AG09309 (cell line): Measurements from ENCODE around the gene ZFYVE28.

Source experiments
- DNase-seq: peaks from one replicate; pipeline ENCODE4 v3.0.0-alpha.2; 2010; ENCODE audit warnings: low read depth
- H3K4me3 ChIP-seq: 2 replicates; pipeline ENCODE4 v1.5.1; 2011; ENCODE audit warnings: mild to moderate bottlenecking, low read depth, low read length, moderate library complexity; ENCODE audit not compliant: control insufficient read depth
- TF ChIP-seq, protein P1 (sequence below): IDR thresholded peaks from 2 replicates; pipeline ENCODE4 v1.5.1; 2011; ENCODE audit warnings: mild to moderate bottlenecking, low read depth, low read length, inconsistent platforms; ENCODE audit not compliant: insufficient read depth, control insufficient read depth; ENCODE audit errors: missing control alignments

Gene ZFYVE28

DNA sequence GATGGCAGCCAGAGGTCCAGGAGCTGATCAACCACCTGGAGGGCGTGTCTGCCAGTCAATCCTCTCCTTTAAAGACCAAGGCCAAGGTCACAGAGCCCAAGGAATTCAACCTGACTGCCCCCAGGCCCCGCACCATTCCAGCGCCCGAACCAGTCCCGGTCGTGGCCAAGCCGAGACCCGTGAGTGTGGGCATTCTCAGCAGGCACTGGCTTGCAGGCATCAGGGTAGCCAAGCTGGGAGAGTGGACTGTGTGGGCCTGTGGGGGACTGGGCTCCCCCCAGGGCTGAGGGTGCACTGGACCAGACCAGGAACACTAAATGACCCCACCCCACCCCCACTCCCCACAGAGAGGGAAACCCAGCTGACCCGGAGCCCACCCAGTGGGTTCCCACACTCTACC is 26.7 kb upstream of the ZFYVE28 start:
- DNase-seq = no peak
- no peak overlapping the region for H3K4me3 ChIP-seq
- TF ChIP-seq, protein P1, sequence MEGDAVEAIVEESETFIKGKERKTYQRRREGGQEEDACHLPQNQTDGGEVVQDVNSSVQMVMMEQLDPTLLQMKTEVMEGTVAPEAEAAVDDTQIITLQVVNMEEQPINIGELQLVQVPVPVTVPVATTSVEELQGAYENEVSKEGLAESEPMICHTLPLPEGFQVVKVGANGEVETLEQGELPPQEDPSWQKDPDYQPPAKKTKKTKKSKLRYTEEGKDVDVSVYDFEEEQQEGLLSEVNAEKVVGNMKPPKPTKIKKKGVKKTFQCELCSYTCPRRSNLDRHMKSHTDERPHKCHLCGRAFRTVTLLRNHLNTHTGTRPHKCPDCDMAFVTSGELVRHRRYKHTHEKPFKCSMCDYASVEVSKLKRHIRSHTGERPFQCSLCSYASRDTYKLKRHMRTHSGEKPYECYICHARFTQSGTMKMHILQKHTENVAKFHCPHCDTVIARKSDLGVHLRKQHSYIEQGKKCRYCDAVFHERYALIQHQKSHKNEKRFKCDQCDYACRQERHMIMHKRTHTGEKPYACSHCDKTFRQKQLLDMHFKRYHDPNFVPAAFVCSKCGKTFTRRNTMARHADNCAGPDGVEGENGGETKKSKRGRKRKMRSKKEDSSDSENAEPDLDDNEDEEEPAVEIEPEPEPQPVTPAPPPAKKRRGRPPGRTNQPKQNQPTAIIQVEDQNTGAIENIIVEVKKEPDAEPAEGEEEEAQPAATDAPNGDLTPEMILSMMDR = no peak

DNA sequence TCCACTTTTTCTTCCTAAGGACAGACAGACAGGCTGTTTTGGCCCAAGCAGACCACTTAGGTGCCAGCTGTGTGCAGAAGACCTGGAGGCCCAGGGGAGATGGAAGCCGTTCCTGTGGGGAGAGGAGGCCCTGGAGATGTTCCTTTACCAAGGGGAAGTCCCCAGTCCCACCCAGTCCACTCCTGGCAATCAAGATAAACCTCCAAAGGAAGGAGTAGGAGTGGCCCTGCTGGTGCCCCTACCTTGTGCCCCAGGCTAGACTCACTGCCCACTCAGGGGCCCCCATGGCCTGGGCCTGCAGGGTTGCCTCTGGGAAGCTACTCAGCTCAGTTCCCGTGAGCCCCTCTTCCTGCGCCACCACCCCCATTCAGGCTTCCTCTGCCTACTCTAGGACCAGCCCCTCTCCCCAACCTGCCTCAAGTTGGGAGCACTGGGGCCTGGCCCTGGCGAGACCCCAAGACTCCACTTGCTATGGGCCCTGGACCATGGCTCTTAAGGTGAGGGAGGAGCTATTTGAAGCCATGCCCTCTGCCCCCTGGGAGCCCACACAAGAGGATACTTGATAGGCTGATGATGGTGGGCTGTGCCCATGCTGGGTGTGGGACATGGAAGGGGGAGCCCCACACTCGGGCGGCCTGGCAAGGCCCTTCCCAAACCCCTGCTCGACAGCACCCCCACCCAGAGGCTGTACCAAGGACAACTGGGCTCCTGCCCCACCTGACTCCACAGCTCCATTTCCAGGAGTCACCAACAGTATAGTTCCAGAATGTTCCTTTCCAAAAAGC is 25.7 kb upstream of the ZFYVE28 start:
- no peak overlapping the region for H3K4me3 ChIP-seq
- DNase-seq = no peak
- TF ChIP-seq, protein P1 = no peak

DNA sequence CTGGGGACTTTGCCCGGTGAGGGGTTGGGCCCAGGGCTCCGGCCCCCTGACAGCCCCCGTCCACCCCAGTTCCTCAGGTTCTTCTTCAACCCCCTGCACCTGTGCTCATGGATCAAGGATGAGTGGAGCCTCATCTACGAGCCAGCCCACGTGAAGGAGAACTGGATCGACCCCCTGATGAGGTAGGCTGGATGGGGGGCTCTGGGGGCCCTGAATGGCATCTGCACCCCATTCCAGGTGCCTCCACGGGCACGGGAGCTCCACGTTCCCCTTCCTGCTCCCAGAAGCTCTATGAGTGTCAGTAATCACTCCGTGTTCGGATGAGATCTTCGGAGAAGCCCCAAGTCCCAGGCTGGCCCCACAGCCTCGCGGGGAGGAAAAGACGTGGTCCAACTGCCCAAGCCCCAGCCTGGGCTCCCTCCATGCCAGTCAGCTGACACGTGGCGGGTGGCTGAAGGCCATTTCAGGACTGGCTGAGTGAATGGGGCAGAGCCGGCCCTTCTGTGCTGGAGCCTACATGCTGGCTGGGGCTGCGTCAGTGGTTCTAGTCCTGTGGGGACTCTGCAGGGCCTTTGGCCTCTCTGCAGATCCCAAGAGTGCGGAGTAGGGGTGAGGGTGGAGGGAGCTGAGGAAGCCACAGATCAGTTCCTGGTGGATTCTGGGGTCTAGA is 24.8 kb upstream of the ZFYVE28 start:
- TF ChIP-seq, protein P1 = no peak
- H3K4me3 ChIP-seq = no peak overlapping the region
- no peak for DNase-seq

DNA sequence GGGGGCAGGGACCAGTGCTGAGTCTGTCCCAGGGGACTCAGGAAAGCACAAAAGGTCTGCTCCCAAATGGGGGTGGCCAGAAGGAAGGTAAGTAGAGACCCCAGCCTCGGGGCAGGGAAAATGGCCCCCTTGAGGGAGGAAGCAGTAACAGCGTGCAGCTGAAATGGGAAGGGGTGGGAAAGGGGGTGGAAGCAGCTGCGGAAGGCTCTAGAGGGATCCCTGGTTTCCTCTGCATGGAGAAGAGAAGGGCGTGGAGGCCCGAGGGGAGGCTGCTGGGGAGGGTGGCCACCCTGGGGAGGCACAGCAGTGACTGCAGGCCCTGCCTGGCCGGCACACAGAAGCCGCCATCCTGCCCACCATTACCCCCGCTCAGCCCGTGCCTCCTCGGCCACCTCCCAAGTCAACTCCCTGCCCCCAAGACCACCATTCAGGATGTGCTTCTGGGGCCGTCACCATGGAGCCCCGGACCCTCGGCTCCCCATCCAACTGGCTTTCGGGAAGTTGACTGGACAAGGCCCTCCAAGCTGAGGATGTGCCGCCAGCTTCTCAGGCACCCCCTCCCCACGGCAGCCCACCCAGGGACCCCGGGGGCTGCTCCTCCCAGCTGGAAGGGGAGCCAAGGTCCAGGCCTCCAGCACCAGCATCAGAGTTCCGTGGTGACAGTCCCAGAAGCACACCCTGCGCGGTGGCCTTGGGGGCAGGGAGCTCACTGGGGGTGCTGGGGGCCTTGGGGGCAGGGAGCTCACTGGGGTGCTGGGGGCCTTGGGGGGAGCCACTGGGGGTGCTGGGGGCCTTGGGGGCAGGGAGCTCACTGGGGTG is 23.9 kb upstream of the ZFYVE28 start:
- TF ChIP-seq, protein P1 = no peak
- H3K4me3 ChIP-seq = no peak overlapping the region
- no peak for DNase-seq

DNA sequence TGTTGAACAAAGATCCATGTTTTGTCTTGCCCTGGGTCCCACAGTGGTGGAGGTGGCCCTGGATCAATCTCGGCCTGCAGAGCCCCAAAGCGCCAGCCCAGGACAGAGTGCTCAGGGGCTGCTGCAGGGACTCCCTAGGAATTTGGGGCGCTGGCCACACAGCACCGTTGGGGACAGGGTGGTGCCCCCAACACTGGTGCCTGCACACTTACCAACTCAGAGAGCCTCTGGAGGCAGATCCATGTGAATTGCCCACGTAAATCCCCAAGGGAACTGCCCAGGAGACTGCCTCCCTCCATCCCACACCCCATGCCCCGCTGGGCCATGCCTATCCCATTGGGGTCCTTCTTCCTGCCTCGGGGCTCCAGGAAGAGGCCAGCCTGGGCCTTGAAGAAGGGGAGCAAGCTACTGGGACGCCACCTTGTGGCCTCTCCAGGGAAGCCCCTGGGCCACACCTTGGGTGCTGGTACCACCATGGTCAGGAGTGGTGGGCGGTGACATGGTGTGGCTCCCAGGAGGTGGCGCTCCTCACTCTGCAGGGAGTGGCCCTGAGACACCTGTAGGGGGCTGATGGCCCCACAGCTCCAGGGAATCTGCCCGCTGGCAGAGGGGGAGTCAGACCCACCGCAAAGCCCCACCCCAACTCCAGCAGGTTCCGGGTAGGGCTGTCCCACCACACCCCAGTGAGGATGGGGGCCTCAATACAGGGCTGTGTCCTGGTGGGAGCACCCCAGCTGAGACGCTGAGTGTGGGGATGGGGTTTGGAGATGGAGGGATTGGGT is 23.1 kb upstream of the ZFYVE28 start:
- no peak overlapping the region for H3K4me3 ChIP-seq
- no peak for DNase-seq
- TF ChIP-seq, protein P1 = peak; percentile 81
